RWPE1 (cell line): ENCODE results near the gene PLEKHH1.

Experiments used
- CTCF ChIA-PET: fragments of 350-600 bp; sonication (Branson Sonifier 250); formaldehyde crosslinking; extraction: SDS; loops from one replicate; lab custom pipeline; 2021; lab: Yijun Ruan, JAX
- POLR2A ChIA-PET: fragments of 400-600 bp; formaldehyde crosslinking; extraction: SDS; loops from one replicate; lab custom pipeline; 2020; ENCODE audit warnings: antibody characterized with exemption; ENCODE audit not compliant: low non-redundant PET; lab: Yijun Ruan, JAX
- DNase-seq: peaks from one replicate; pipeline ENCODE4 v3.0.0; 2012; ENCODE audit warnings: low spot score
- H3K27ac ChIP-seq: fragments of 450-650 bp; 2 replicates; pipeline ENCODE4 v1.5.1; 2017
- CTCF ChIP-seq: fragments of 450-650 bp; conservative IDR thresholded peaks from 2 replicates; pipeline ENCODE4 v1.5.1; 2017; ENCODE audit warnings: low read depth, mild to moderate bottlenecking

Gene PLEKHH1

DNA sequence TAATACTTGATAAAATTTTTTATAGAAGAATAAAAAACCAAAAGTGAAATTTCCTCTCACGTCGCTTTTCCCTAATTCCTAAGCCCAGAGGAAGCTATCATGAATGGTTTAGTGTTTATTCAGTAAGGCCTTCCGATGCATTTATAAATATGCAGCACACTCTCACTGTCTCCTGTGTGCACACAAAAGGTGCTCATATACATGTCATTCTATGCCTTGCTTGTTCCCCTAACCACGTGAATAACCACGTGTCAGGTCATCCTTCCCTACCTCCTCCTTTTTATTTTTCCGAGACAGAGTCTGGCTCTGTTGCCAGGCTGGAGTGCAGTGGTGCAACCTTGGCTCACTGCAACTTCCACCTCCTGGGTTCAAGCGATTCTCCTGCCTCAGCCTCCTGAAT, 37.4 kb downstream of the PLEKHH1 start:
- POLR2A ChIA-PET, result no interaction called here
- DNase-seq, result no peak
- H3K27ac ChIP-seq, result no peak overlapping the region
- no peak for TF ChIP-seq CTCF
- CTCF ChIA-PET, result interaction anchor here (1.8 to 4.5 kb wide), 6 partner anchors 10 to 151 kb away, joined by 7 to 84 read pairs (median 15); no protein-coding TSS in a partner anchor

DNA sequence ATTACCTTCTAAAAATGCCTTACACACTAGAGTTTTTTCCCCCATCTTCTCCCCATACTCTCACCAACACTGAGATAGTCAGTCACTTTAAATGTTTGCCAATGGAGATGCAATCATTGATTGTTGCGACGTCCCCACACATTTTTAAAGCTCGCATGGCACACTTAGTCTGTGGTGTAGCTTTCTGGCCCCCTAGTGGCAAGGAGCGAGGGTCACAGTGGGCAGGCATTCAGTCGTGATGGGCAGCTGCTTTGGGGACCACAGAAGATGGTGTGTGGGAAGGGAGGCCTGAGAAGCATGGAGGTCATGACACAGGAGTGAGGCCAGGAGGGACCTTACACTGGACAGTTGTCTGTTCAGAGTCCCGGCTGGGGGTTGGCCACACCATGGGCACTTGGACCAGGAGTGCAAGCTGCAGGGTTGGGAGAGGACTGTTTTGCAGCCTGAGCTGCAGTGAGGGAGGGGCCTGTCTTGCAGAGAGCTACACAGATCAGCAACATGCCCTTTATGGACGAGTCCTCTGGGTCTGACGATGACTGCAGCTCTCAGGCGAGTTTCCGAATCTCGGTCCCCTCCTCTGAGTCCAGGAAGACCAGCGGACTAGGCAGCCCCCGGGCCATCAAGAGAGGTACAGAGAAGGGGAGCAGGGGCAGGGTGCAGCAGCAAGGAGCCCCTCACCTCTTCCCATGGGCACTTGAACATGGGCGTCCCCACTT, 38.3 kb downstream of the PLEKHH1 start:
- peak; percentile 61 for DNase-seq
- CTCF ChIA-PET, result interaction anchor here (0.5 to 4.5 kb wide), 30 partner anchors 9 to 1688 kb away, joined by 3 to 84 read pairs (median 6); partner anchors contain the start of genes GALNT16 and PLEKHH1

DNA sequence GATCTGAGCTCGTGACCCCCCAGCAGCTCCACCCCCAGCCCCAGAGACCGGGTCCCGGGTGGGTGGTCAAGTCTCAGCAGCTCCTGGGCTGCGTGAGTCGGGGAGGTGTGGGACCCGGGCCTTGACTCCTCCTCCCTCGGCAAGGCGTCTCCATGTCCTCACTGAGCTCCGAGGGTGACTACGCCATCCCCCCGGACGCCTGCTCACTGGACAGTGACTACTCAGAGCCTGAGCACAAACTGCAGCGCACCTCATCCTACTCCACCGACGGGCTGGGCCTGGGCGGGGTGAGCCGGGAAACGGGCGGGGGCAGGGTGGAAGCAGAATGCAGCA, 38.9 kb downstream of the PLEKHH1 start:
- ChIA-PET CTCF (interaction anchor here (0.5 to 4.5 kb wide), 25 partner anchors 9 to 1688 kb away, joined by 3 to 84 read pairs (median 6); partner anchors contain the start of genes GALNT16 and PLEKHH1), POLR2A (interaction anchor here (1.8 kb wide), 1 partner anchor 43 kb away, joined by 5 read pairs; no protein-coding TSS in a partner anchor)
- no peak for DNase-seq
- TF ChIP-seq CTCF, result no peak
- no peak overlapping the region for H3K27ac ChIP-seq

More for the DNA sequence above, 38.3 kb downstream of the PLEKHH1 start:
- peak; percentile 91 for TF ChIP-seq CTCF
- no peak overlapping the region for H3K27ac ChIP-seq
- POLR2A ChIA-PET, result interaction anchor here (1.8 kb wide), 1 partner anchor 43 kb away, joined by 5 read pairs; no protein-coding TSS in a partner anchor

- ChIA-PET POLR2A (interaction anchor here (1.8 kb wide), 1 partner anchor 44 kb away, joined by 5 read pairs; no protein-coding TSS in a partner anchor), CTCF (interaction anchor here (0.6 to 4.5 kb wide), 7 partner anchors 11 to 153 kb away, joined by 5 to 84 read pairs (median 10); no protein-coding TSS in a partner anchor)
- H3K27ac ChIP-seq, result no peak overlapping the region
- no peak for DNase-seq
- TF ChIP-seq CTCF, result no peak
These were observed 39.5 kb downstream of the PLEKHH1 start for GRCh38 chr14:67572608-67573007.

DNA sequence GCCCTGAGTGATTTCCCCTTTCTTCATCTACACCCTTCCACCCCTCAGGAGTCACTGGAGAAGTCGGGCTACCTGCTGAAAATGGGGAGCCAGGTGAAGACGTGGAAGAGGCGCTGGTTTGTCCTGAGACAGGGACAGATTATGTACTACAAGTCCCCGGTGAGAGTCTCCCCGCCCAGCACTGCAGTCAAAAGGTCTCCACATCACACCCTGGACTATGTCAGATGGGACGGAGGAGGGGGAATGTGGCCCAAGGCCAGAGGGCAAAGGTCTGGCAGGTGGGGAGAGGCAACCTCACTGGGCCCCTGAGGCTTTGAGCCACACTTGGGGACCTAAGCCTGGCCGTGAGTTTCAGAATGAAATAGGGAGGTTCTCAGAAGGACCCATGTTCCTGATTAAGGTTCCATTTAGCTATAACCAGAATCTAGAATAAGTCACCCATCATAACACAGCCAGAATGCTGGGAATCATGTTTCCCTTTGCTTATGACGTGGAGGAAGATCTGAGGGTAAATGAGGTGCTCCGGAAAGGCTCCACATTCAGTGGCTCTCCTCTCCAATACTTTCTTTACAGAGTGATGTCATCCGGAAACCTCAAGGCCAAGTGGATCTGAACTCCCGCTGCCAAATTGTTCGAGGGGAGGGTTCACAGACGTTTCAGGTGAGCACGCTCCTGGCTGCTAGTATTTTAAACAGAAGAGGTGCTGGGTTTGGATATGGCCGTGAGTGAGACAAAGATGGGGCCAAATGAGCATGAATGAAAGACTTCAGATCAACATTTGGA, 40.3 kb downstream of the PLEKHH1 start:
- DNase-seq, result no peak
- POLR2A ChIA-PET, result no interaction called here
- no peak for TF ChIP-seq CTCF
- CTCF ChIA-PET, result interaction anchor here (0.6 to 4.5 kb wide), 2 partner anchors 10 to 47 kb away, joined by 5 to 84 read pairs; no protein-coding TSS in a partner anchor
- H3K27ac ChIP-seq, result no peak overlapping the region

GRCh38 chr14:67574156-67574555, 41.1 kb downstream of the PLEKHH1 start:
- TF ChIP-seq CTCF, result no peak
- ChIA-PET POLR2A (no interaction called here), CTCF (no interaction called here)
- DNase-seq, result no peak
- H3K27ac ChIP-seq, result no peak overlapping the region
